ENCODE results near the gene MGLL.

GRCh38 chr3:127833281-127834032, 11.1 kb upstream of the MGLL start:
- TF ChIP-seq, protein P1, sequence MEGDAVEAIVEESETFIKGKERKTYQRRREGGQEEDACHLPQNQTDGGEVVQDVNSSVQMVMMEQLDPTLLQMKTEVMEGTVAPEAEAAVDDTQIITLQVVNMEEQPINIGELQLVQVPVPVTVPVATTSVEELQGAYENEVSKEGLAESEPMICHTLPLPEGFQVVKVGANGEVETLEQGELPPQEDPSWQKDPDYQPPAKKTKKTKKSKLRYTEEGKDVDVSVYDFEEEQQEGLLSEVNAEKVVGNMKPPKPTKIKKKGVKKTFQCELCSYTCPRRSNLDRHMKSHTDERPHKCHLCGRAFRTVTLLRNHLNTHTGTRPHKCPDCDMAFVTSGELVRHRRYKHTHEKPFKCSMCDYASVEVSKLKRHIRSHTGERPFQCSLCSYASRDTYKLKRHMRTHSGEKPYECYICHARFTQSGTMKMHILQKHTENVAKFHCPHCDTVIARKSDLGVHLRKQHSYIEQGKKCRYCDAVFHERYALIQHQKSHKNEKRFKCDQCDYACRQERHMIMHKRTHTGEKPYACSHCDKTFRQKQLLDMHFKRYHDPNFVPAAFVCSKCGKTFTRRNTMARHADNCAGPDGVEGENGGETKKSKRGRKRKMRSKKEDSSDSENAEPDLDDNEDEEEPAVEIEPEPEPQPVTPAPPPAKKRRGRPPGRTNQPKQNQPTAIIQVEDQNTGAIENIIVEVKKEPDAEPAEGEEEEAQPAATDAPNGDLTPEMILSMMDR (IDR thresholded peaks at IDR 0.05; ENCODE audit: insufficient read depth, low read length, poor library complexity, severe bottlenecking): no peak
- no peak for TF ChIP-seq EZH2phosphoT487 (conservative IDR thresholded peaks at IDR 0.05; ENCODE audit: low read length)
